DMS79 treated with DMSO at 0.1 percent for 48 hours (cell line): Measurements from ENCODE around the gene PJA2.
A peak's percentile ranks its signal among the peaks of the same experiment; 100 is the strongest.
"Not testable (repeated sequence)": the region's sequence is repeated elsewhere in the genome, so short reads cannot be mapped to it uniquely, and the experiment has no call there.

Experiments used
- DNase-seq: peaks from one replicate; lab custom pipeline; 2025; lab: John Stamatoyannopoulos, UW

PJA2 gene, protein sequence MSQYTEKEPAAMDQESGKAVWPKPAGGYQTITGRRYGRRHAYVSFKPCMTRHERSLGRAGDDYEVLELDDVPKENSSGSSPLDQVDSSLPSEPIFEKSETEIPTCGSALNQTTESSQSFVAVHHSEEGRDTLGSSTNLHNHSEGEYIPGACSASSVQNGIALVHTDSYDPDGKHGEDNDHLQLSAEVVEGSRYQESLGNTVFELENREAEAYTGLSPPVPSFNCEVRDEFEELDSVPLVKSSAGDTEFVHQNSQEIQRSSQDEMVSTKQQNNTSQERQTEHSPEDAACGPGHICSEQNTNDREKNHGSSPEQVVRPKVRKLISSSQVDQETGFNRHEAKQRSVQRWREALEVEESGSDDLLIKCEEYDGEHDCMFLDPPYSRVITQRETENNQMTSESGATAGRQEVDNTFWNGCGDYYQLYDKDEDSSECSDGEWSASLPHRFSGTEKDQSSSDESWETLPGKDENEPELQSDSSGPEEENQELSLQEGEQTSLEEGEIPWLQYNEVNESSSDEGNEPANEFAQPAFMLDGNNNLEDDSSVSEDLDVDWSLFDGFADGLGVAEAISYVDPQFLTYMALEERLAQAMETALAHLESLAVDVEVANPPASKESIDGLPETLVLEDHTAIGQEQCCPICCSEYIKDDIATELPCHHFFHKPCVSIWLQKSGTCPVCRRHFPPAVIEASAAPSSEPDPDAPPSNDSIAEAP

DNA sequence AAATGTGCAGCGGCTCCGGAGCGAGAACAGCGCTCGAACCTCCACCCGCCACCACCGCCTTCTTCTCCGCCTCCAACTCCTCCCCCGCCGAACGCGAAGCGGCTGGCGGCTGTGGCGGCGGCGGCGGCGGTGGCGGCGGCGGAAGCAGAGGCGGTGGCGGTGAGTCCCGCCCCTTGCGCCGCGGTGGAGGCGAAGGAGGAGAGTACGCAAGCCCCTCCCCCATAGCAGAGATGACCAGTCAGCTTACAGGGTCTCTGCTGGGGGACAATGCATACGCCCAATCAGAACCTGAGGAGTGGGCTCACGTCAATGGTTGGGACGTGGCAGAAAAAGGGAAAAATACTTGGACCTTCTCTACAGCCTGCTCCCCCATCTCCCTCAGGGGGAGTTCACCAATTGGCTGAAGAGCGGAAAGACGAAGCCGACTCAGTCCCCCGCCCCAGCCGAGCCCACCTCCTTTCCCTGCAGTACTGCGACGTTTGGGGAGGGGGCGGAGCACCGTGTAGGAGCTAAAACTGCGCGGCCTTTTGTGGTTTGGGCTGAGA, at the start of gene PJA2:
PJA2 (minus strand) TSS at position 131 of the 545 bp plus-strand sequence. CDS start 26,541 bp downstream, outside the sequence.
- peak; percentile 97 for DNase-seq

DNA sequence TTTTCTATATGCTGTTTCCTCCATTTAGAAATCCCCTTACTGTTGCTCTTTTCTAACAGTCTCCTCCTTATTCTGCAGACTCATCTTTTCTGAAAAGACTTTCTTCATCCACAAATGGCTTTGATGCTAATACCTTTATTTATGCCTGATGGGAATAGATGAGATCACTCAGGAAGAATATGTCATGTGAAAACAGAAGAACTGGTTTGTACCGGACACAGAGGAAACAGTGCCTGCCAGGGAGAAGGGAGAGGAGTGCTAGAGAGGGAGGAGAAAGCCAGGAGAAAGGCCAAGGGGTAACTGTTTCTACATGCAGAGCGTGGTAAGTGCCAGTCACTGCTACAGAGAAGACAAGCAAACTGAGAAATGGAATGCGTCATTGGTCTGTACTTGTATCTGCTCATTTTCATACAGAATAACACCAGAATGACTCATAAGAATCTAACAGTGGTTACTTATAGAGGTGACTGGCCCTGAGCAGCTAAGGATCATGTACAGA, 45.9 kb upstream of the PJA2 start:
- no peak for DNase-seq

DNA sequence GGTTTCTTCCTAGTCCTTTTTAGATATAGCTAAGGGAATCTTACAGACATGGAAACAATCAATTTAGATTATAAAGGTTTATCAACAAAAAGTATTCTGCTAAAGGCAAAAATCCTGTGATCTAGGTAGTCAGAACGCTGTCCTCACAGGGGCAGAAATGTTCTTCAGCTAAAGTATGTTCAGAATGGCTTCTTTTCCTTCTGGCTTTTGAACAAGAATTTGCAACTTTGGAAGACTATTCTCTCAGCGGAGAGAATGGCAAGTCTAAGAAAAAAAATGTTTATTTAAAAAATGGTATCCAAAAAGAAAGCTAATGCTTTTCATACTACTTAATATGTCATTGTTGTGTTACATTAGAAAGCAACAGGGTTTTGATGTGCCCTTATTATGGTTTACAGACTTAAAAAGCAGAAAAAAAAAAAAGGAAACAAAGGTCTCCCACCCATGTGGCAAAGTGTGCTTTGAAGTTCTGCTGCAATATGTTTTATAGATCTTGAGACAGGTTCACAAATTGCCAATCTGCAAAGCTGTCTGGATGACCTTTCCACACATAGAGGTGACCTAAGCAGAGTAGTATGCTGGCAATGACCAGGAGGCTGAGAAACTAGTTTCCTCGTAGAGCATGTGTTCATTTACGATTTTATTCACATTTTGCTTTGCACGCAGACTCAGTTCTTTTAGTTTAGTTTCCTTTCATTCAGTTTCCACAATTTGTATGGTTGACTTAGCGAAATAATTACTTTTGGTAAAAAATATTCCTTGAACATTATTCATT, 45.1 kb upstream of the PJA2 start:
- DNase-seq: no peak

- DNase-seq: no peak
Observed at GRCh38 chr5:109453251-109453650, 43.5 kb upstream of the PJA2 start.

- no peak for DNase-seq
Observed at GRCh38 chr5:109452661-109453060, 42.9 kb upstream of the PJA2 start.

GRCh38 chr5:109451146-109451545, 41.4 kb upstream of the PJA2 start:
- no peak for DNase-seq

GRCh38 chr5:109450129-109450877, 40.5 kb upstream of the PJA2 start:
- no peak for DNase-seq

DNA sequence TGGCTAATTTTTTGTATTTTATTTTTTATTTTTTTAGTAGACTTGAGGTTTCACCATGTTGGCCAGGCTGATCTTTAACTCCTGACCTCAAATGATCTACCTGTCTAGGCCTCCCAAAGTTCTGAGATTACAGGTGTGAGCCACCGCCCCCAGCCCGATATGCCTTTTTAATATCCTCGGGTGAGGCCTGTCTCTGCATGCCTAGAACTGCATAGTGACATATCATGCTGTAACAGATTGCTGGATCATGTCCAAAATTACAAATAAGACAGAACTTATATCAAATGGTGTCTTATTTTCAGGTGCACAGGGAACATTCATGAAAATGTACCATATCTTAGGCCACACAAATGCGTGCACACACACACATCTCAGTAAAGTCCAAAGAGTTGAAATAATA, 39.1 kb upstream of the PJA2 start:
- no peak for DNase-seq

DNA sequence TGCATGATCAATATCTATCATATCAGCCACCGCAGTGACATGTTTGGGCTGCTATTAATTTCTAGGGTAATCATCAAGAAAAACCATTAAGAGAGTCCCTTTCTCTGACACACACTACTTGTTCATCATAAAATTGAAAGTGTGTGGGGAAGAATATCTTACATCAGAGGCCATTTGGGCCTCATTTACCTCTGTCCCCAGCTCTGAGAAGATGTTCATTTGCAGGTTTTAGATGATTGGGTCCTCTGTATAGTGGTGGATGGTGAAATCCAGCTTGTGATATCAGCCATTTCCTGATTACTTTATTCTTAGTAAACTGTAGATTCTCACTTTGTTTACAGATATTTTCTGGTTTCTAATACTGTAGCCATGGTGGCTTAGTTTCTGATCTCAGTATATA, 29.8 kb upstream of the PJA2 start:
- no peak for DNase-seq

GRCh38 chr5:109426075-109426474, 16.3 kb upstream of the PJA2 start:
- no peak for DNase-seq

DNA sequence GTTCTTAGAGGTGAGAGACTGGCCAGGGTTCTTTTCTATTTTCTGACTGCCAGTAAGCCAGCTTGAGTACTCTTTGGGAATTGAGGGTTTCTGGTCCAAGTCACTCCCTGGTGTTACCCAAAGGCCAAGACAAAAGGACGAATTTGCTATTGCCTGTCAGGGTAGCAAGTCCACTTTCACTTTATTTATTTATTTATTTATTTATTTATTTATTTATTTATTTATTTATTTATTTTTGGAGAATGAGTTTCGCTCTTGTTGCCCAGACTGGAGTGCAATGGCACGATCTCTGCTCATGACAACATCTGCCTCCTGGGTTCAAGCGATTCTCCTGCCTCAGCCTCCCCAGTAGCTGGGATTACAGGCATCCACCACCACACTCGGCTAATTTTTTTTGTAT, 15.7 kb upstream of the PJA2 start:
- not testable (repeated sequence) for DNase-seq

DNA sequence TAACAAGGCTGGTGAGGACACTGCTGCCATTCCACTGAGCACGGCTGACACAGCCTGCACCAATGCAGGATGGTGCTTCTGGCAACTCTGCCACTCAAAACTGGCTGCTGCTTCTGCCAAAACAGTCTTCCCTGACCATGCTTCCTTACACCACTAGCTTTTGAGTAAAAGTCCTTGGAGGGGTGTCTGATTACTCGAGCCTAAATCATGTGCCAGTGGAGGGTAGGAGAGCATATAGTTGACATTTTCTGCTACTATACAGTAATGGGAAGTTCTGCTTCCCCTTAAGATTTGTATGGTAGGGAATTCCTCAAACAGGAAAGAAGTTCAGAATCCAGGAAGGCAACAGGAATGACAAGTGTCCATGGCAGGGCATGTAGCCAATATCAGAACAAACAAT, 12.2 kb upstream of the PJA2 start:
- no peak for DNase-seq

DNA sequence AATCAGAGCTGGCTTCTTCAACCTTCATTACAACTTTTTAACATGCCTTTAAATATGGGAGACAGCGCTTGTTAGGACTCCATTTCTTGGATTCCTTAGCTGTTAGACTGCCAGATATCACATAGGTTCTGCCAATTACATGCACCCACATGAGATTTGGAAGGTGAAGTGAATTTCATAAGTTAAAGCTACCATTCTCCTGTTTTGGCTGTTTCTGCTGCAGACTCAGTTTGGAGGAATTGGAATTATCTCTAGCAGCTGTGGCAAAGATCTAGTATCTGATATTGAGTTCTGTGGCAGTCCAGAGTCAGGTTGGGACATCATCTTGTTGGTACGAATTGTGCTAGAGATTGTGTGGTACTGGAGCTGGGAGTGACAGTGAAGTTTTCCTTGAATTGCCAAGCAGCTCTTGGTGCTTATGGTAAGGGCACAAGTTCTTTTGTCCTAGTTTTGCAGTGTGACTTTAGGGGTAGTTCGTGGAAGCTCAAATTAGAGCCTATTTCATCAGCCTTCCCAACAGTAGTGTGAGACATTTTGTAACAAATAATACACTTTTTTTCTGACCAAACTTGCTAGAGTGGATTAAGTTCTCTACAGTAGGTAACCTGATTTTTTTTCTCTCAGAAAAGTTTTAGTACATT, 9.1 kb upstream of the PJA2 start:
- no peak for DNase-seq

DNA sequence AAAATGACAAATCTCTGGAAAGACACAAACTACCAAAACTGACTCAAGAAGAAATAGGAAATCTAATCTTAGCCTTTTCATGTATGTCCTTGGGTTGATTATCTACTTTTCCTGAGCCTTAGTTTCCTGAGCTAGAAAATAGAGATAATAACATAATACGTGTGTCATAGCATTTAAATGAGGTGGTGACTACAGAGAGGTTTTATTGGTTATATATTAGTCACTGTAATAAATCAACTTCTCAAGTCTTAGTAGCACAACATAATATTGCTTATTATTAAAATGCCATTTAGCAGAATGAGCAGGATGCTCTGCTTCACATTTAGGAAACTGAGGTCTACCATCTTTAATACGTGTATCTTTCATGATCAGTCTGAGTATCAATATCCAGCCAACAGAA, 7.1 kb upstream of the PJA2 start:
- DNase-seq: no peak

- not testable (repeated sequence) for DNase-seq
Observed at GRCh38 chr5:109413921-109414461, 4.2 kb upstream of the PJA2 start.

DNA sequence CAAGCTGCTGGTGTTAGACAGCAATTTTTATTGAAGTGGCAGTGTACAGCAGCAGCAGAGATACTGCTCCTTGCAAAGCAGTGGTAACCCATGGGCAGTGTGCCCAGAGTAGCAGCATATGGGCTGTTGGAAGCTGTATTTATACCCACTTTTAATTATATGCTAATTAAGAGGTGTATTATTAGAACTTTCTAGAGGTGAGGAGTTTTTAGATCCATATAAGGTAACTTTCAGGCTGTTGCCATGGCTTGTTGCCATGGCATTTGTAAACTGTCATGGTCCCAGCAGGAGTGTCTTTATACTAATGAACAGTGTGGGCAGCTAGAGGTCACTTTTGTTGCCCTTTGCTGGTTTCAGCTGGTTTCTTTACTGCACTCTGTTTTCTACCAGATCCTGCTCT, 3.7 kb upstream of the PJA2 start:
- DNase-seq: no peak

GRCh38 chr5:109412981-109413402, 3.2 kb upstream of the PJA2 start:
- DNase-seq: no peak

DNA sequence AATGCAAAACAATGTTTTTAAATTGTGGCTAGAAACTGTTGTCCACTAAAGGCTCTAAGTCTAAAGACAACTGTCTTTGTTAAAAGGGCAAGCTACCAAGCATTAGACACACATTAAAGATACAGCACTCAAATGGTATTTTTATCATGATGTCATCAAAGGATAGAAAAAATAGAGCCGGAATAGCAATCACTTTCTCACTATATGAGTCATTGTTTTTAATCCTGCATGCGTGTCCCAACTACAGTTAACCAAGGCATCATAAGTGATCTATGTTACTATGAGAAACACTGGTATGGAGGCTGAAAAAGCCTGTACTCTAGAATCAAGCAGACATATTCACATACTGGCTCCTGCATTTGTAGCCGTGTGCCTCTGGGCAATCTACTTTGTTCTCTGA, 1.9 kb upstream of the PJA2 start:
- no peak for DNase-seq

DNA sequence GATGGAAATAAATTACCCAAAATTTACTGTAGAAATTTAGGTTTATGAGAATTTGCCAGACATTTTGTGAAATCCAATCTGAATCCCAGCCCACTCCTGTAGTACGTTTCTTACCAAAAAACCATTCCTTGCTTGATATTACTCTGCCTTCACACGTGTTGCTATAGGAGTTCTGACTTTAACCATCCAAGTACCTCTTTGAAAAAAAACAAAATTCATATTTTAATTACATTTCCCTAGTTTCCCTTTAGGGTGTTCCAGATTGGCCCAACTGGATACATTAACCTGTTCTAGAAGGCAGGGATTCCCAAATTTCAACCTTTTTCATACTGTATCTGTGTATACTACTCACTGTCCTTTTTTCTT, 1.4 kb upstream of the PJA2 start:
- no peak for DNase-seq

- DNase-seq: peak; percentile 67
Observed at GRCh38 chr5:109410389-109411148, 795 bp upstream of the PJA2 start.
